HepG2 (cell line): ENCODE data around the gene WDR35. TPM values are rescaled to one million over a fixed set of nuclear protein-coding genes. Genes with fewer than 3 reads are reported as not detected.
"Not testable (repeated sequence)": the region's sequence is repeated elsewhere in the genome, so short reads cannot be mapped to it uniquely, and the experiment has no call there.

Source experiments
- ATAC-seq: fragments of 200-7000 bp; cut with Tn5 transposase; 3 replicates; pipeline ENCODE4 v1.9.1; 2020; ENCODE audit warnings: mild to moderate bottlenecking, moderate library complexity
- BruUV-seq: library from RNA; stranded (reverse); fragments of 400-500 nt; replicated peaks from 2 replicates; lab custom pipeline; 2021; lab: Mats Ljungman, UMichigan
- CTCF ChIA-PET: fragments of 300-600 bp; formaldehyde crosslinking; extraction: SDS; loops from one replicate; lab custom pipeline; 2021; ENCODE audit warnings: low total read pairs, inconsistent platforms, low intra/inter-chr PET ratio; lab: Yijun Ruan, JAX
- POLR2A ChIA-PET: fragments of 350-600 bp; sonication (Branson Sonifier 250); formaldehyde crosslinking; loops from one replicate; lab custom pipeline; 2020; ENCODE audit warnings: antibody characterized with exemption, inconsistent platforms; lab: Yijun Ruan, JAX
- DNase-seq: peaks from one replicate; pipeline ENCODE4 v3.0.0-alpha.2; 2015; ENCODE audit warnings: low spot score
- FAIRE-seq: peaks from 3 replicates; lab custom pipeline; 2011; peaks lifted over from hg19 to GRCh38; lab: Jason Lieb, UNC
- H2AFZ ChIP-seq: one replicate; pipeline ENCODE4 v1.6.1; 2011; ENCODE audit warnings: low read length, inconsistent platforms
- H3K27ac ChIP-seq: fragments of 300-600 bp; 3 replicates; pipeline ENCODE4 v1.8.0; 2011; ENCODE audit warnings: mixed run types, mild to moderate bottlenecking, mixed read lengths, low read length, inconsistent platforms; ENCODE audit not compliant: insufficient read depth; ENCODE audit errors: extremely low read length
- H3K27me3 ChIP-seq, 2 experiments: fragments of 200-600 bp in 1 of 2; 2 replicates in 1 of 2; 3 replicates in 1 of 2; pipeline versions ENCODE4 v1.6.0 to v1.8.0; 2011; ENCODE audit warnings: low read length in 2 of 2, mild to moderate bottlenecking in 2 of 2, moderate library complexity in 2 of 2, inconsistent platforms in 1 of 2; ENCODE audit not compliant: insufficient read depth in 2 of 2, control insufficient read depth in 1 of 2
- H3K36me3 ChIP-seq, 2 experiments: fragments of 200-600 bp in 1 of 2; replicated peaks in 1 of 2; 2 replicates in 1 of 2; 3 replicates in 1 of 2; pipeline versions ENCODE4 v1.5.1 to v1.8.0; 2011; ENCODE audit warnings: low read length in 2 of 2, inconsistent platforms in 1 of 2; ENCODE audit not compliant: insufficient read depth in 2 of 2, control insufficient read depth in 1 of 2
- H3K4me1 ChIP-seq: 2 replicates; pipeline ENCODE4 v1.5.1; 2012; ENCODE audit warnings: low read length, inconsistent platforms; ENCODE audit not compliant: insufficient read depth
- H3K4me2 ChIP-seq: 2 replicates; pipeline ENCODE4 v1.6.0; 2011; ENCODE audit warnings: low read depth, low read length, inconsistent platforms
- H3K4me3 ChIP-seq, 3 experiments: fragments of 200-600 bp in 1 of 3; sonication (generic), shearing (Covaris generic) in 1 of 3; replicated peaks in 1 of 3; 2 replicates each; pipeline ENCODE4 v1.5.1; 2011 to 2016; ENCODE audit warnings: low read length in 3 of 3, inconsistent platforms in 2 of 3, low read depth in 2 of 3, mild to moderate bottlenecking in 2 of 3, control low read depth in 1 of 3, mixed read lengths in 1 of 3; ENCODE audit not compliant: insufficient read depth in 1 of 3
- H3K79me2 ChIP-seq: one replicate; pipeline ENCODE4 v1.6.1; 2011; ENCODE audit warnings: low read length, inconsistent platforms; ENCODE audit not compliant: insufficient read depth
- H3K9ac ChIP-seq: 2 replicates; pipeline ENCODE4 v1.6.0; 2011; ENCODE audit warnings: mild to moderate bottlenecking, low read depth, low read length, inconsistent platforms; ENCODE audit not compliant: insufficient read depth
- H3K9me3 ChIP-seq: 2 replicates; pipeline ENCODE4 v1.5.1; 2012; ENCODE audit warnings: mild to moderate bottlenecking, low read length
- H4K20me1 ChIP-seq: 2 replicates; pipeline ENCODE4 v1.6.0; 2011; ENCODE audit warnings: inconsistent platforms, mild to moderate bottlenecking, low read length, moderate library complexity; ENCODE audit not compliant: insufficient read depth
- ATF2 ChIP-seq: sonication (generic); formaldehyde crosslinking; IDR thresholded peaks from 2 replicates; pipeline ENCODE4 v1.4.0; 2020; ENCODE audit warnings: missing genetic modification reagents
- ATF7 ChIP-seq, 2 experiments: fragments of 450-650 bp in 1 of 2; sonication (generic) in 1 of 2; formaldehyde crosslinking in 1 of 2; IDR thresholded peaks; 2 replicates each; pipeline versions ENCODE4 v1.4.0 to v1.6.1; 2016 to 2020; ENCODE audit warnings: antibody characterized with exemption in 1 of 2, mild to moderate bottlenecking in 1 of 2, missing genetic modification reagents in 1 of 2
- KMT2A ChIP-seq: sonication (generic); formaldehyde crosslinking; IDR thresholded peaks from 2 replicates; pipeline ENCODE4 v1.4.0; 2020; ENCODE audit warnings: missing genetic modification reagents
- PAX8 ChIP-seq: sonication (generic); formaldehyde crosslinking; IDR thresholded peaks from 2 replicates; pipeline ENCODE4 v1.8.0; 2022; ENCODE audit warnings: mild to moderate bottlenecking, missing genetic modification reagents, borderline replicate concordance
- RFX5 ChIP-seq: IDR thresholded peaks from 2 replicates; pipeline ENCODE4 v1.6.1; 2011; ENCODE audit warnings: low read depth, low read length, improper control_type of control experiment
- TCF7 ChIP-seq: sonication (generic); IDR thresholded peaks from 2 replicates; pipeline ENCODE4 v1.6.1; 2016; ENCODE audit warnings: antibody characterized with exemption, low read depth
- ZMYM2 ChIP-seq: sonication (generic); formaldehyde crosslinking; IDR thresholded peaks from 2 replicates; pipeline ENCODE4 v1.8.0; 2022; ENCODE audit warnings: mild to moderate bottlenecking, missing genetic modification reagents
- ZNF574 ChIP-seq: sonication (generic); formaldehyde crosslinking; IDR thresholded peaks from 2 replicates; pipeline ENCODE4 v1.4.0; 2020; ENCODE audit warnings: missing genetic modification reagents
- WGBS: methylation state at CpG from one replicate; pipeline ENCODE4 v1.1.6; 2017; ENCODE audit warnings: low lambda C conversion rate; 5-methylcytosine and 5-hydroxymethylcytosine counted together
- in situ Hi-C: cut with HindIII; loops from 2 replicates; pipeline ENCODE4 v1.10.0; 2017; ENCODE audit warnings: low pct_unique_long_range_greater_than_20kb; ENCODE audit not compliant: extremely low pct_ligation_motif_present
- intact Hi-C: fragments of 100-400 bp; cut with micrococcal nuclease; formaldehyde crosslinking; loops from one replicate; pipeline ENCODE4 v1.10.0; 2022; ENCODE audit not compliant: unreplicated experiment
- polyA plus RNA-seq, 8 experiments: library from polyadenylated mRNA; depleted of rRNA in 3 of 8; stranded (reverse) in 7 of 8; unstranded in 1 of 8; fragments of >200 nt; fragmentation: Illumina TruSeq in 4 of 8; extraction: Trizol in 4 of 8; gene quantifications; 2 replicates each; pipeline versions ENCODE4 v1.2.1 to v1.2.3, GENCODE V29; 2011 to 2016; ENCODE audit warnings: low read depth in 4 of 8, missing spikeins in 1 of 8, mixed read lengths in 1 of 8; ENCODE audit not compliant: insufficient read depth in 1 of 8
- total RNA-seq, 5 experiments: library from RNA; depleted of rRNA; stranded (reverse); fragments of >200 nt; fragmentation: Illumina TruSeq; extraction: Trizol; gene quantifications; 2 replicates each; pipeline ENCODE4 v1.2.3, GENCODE V29; 2016; ENCODE audit warnings: low read depth in 1 of 5

WDR35 gene
- total and polyA plus RNA-seq, 2 of the 13 experiments (the other 11 are each of a cell fraction or from before 2014, with no cell fraction given): 11.1 to 19.6 TPM

- H3K4me2 ChIP-seq, H3K9me3 ChIP-seq, H3K27ac ChIP-seq, H3K79me2 ChIP-seq, in situ Hi-C loops, intact Hi-C loops, BruUV-seq, H3K4me3 ChIP-seq, CTCF ChIA-PET, DNase-seq, H3K36me3 ChIP-seq, H2AFZ ChIP-seq, H3K27me3 ChIP-seq, H3K9ac ChIP-seq, ATAC-seq, POLR2A ChIA-PET, H4K20me1 ChIP-seq, H3K4me1 ChIP-seq, FAIRE-seq: not testable (repeated sequence)
Measured at GRCh38 chr2:19880191-19880590, 109.7 kb downstream of the WDR35 start.

GRCh38 chr2:19879120-19879519, 110.8 kb downstream of the WDR35 start:
- no peaks in the 10 kb centered on the region for H3K9me3 ChIP-seq
- intact Hi-C loops: no loop called here
- H3K36me3 ChIP-seq: no peaks in the 10 kb centered on the region
- FAIRE-seq (no peak), DNase-seq (no peak), ATAC-seq (no peak)
- H3K27me3 ChIP-seq: no peaks in the 10 kb centered on the region
- H3K4me2 ChIP-seq: no peak overlapping the region
- no peaks in the 10 kb centered on the region for H3K79me2 ChIP-seq
- H4K20me1 ChIP-seq: no peaks in the 10 kb centered on the region
- no peaks in the 10 kb centered on the region for H3K4me1 ChIP-seq
- POLR2A ChIA-PET: no interaction called here
- no peak overlapping the region for H3K4me3 ChIP-seq
- BruUV-seq: no TSS peak
- TF ChIP-seq PAX8 (CRISPR knock-in tag): no peak
- TF ChIP-seq ZNF574 (CRISPR knock-in tag): no peak
- no peak for TF ChIP-seq TCF7
- TF ChIP-seq RFX5: no peak
- TF ChIP-seq ZMYM2: no peak
- TF ChIP-seq ATF2 (CRISPR knock-in tag): no peak
- no peak for TF ChIP-seq ATF7 (IDR thresholded peaks at IDR 0.05)
- TF ChIP-seq ATF7 (CRISPR knock-in tag; IDR thresholded peaks at IDR 0.05): no peak
- no peak for TF ChIP-seq KMT2A
- WGBS: 36% methylated on average over 3 of the region's 3 CpGs
- H3K27ac ChIP-seq: no peak overlapping the region
- in situ Hi-C loops: no loop called here
- CTCF ChIA-PET: no interaction called here
- no peak overlapping the region for H3K9ac ChIP-seq
- no peak overlapping the region for H2AFZ ChIP-seq
